ENCODE results near the gene PPP1R13B.

Gene PPP1R13B

GRCh38 chr14:103871596-103872480, 24.5 kb upstream of the PPP1R13B start:
- TF ChIP-seq CTCF (IDR thresholded peaks at IDR 0.05; ENCODE audit: low read depth, low read length, missing control alignments) = no peak
- DNase-seq (ENCODE audit: extremely low read depth, low read depth) = no peak
- H3K4me3 ChIP-seq (replicated peaks; ENCODE audit: low read depth, low read length) = no peak overlapping the region

- no peak for DNase-seq (ENCODE audit: extremely low read depth, low read depth)
- no peak overlapping the region for H3K4me3 ChIP-seq (replicated peaks; ENCODE audit: low read depth, low read length)
- TF ChIP-seq CTCF (IDR thresholded peaks at IDR 0.05; ENCODE audit: low read depth, low read length, missing control alignments) = no peak
Measured at GRCh38 chr14:103870891-103871595, 23.7 kb upstream of the PPP1R13B start.

GRCh38 chr14:103870144-103870876, 22.9 kb upstream of the PPP1R13B start:
- H3K4me3 ChIP-seq (replicated peaks; ENCODE audit: low read depth, low read length) = no peak overlapping the region
- no peak for DNase-seq (ENCODE audit: extremely low read depth, low read depth)
- TF ChIP-seq CTCF (IDR thresholded peaks at IDR 0.05; ENCODE audit: low read depth, low read length, missing control alignments) = no peak

GRCh38 chr14:103869406-103870143, 22.2 kb upstream of the PPP1R13B start:
- DNase-seq (ENCODE audit: extremely low read depth, low read depth) = no peak
- no peak overlapping the region for H3K4me3 ChIP-seq (replicated peaks; ENCODE audit: low read depth, low read length)

GRCh38 chr14:103868242-103868897, 21.0 kb upstream of the PPP1R13B start:
- no peak for DNase-seq (ENCODE audit: extremely low read depth, low read depth)
- H3K4me3 ChIP-seq (replicated peaks; ENCODE audit: low read depth, low read length) = no peak overlapping the region
- TF ChIP-seq CTCF (IDR thresholded peaks at IDR 0.05; ENCODE audit: low read depth, low read length, missing control alignments) = no peak

More at GRCh38 chr14:103869406-103870143, 22.2 kb upstream of the PPP1R13B start:
- no peak for TF ChIP-seq CTCF (IDR thresholded peaks at IDR 0.05; ENCODE audit: low read depth, low read length, missing control alignments)

Data from HFF-Myc (cell line).